Hepatocyte (in vitro differentiated cells): Measurements from ENCODE around the gene ARPC1A. TPM values are rescaled to one million over a fixed set of nuclear protein-coding genes. Genes with fewer than 3 reads are reported as not detected.

ENCODE experiments used
- DNase-seq: peaks from one replicate; pipeline ENCODE4 v3.0.0-alpha.2; 2016; ENCODE audit warnings: low spot score
- H2AFZ ChIP-seq: fragments of 200-600 bp; sonication (generic); 2 replicates; pipeline ENCODE4 v1.6.0; 2016; ENCODE audit warnings: antibody characterized with exemption, mild to moderate bottlenecking
- H3K27ac ChIP-seq: fragments of 200-600 bp; sonication (generic); 2 replicates; pipeline ENCODE4 v1.5.1; 2016; ENCODE audit warnings: mild to moderate bottlenecking
- H3K27me3 ChIP-seq: fragments of 200-600 bp; sonication (generic); 2 replicates; pipeline ENCODE4 v1.6.1; 2016
- H3K36me3 ChIP-seq: fragments of 200-600 bp; sonication (generic); replicated peaks from 2 replicates; pipeline ENCODE4 v1.5.1; 2016; ENCODE audit warnings: low read depth; ENCODE audit not compliant: insufficient read depth
- H3K4me1 ChIP-seq: fragments of 200-600 bp; sonication (generic); 2 replicates; pipeline ENCODE4 v1.5.1; 2016; ENCODE audit warnings: mild to moderate bottlenecking, moderate library complexity; ENCODE audit not compliant: insufficient read depth
- H3K4me2 ChIP-seq: fragments of 200-600 bp; sonication (generic); 2 replicates; pipeline ENCODE4 v1.6.0; 2016
- H3K4me3 ChIP-seq: fragments of 200-600 bp; sonication (generic); 2 replicates; pipeline ENCODE4 v1.5.1; 2016; ENCODE audit warnings: mild to moderate bottlenecking
- H3K79me2 ChIP-seq: fragments of 200-600 bp; sonication (generic); 2 replicates; pipeline ENCODE4 v1.6.0; 2017; ENCODE audit warnings: mild to moderate bottlenecking
- H3K9me2 ChIP-seq: fragments of 200-600 bp; sonication (generic); replicated peaks from 2 replicates; pipeline ENCODE4 v1.6.0; 2017; ENCODE audit warnings: mild to moderate bottlenecking; ENCODE audit not compliant: insufficient read depth
- H3K9me3 ChIP-seq: fragments of 200-600 bp; sonication (generic); 2 replicates; pipeline ENCODE4 v1.5.1; 2016; ENCODE audit warnings: low read depth, mild to moderate bottlenecking
- H4K20me1 ChIP-seq: fragments of 200-600 bp; sonication (generic); 2 replicates; pipeline ENCODE4 v1.6.0; 2016; ENCODE audit warnings: mild to moderate bottlenecking; ENCODE audit not compliant: insufficient read depth, poor library complexity, severe bottlenecking
- CTCF ChIP-seq: fragments of 200-600 bp; sonication (generic); IDR thresholded peaks from 2 replicates; pipeline ENCODE4 v1.5.1; 2016; ENCODE audit warnings: antibody characterized with exemption, mild to moderate bottlenecking; ENCODE audit not compliant: poor library complexity
- EZH2 ChIP-seq: fragments of 200-600 bp; sonication (generic); IDR thresholded peaks from 2 replicates; pipeline ENCODE4 v1.6.1; 2016; ENCODE audit warnings: antibody characterized with exemption, mild to moderate bottlenecking, borderline replicate concordance
- EZH2phosphoT487 ChIP-seq: fragments of 200-600 bp; sonication (generic); IDR thresholded peaks from one replicate; pipeline ENCODE4 v1.6.1; 2018; ENCODE audit warnings: antibody characterized with exemption, mild to moderate bottlenecking, low read depth, moderate library complexity; ENCODE audit not compliant: unreplicated experiment, severe bottlenecking
- WGBS: methylation state at CpG from one replicate; pipeline ENCODE4 v1.1.6; 2016; ENCODE audit warnings: low lambda C conversion rate; ENCODE audit errors: missing lambda C conversion rate; 5-methylcytosine and 5-hydroxymethylcytosine counted together
- polyA plus RNA-seq: library from polyadenylated mRNA; unstranded; fragments of >200 nt; fragmentation: Nextera tagmentation; extraction: Ambion mirVana; gene quantifications from 2 replicates; pipeline ENCODE4 v1.2.1, GENCODE V29; 2016
- total RNA-seq: library from RNA; depleted of rRNA; stranded (reverse); fragments of >200 nt; gene quantifications from 2 replicates; pipeline ENCODE4 v1.2.3, GENCODE V29; 2014

Gene ARPC1A
- total and polyA plus RNA-seq, 2 experiments from 2014 or later = 166 to 190 TPM

- H3K36me3 ChIP-seq = no peaks in the 10 kb centered on the region
- no peak overlapping the region for H3K27ac ChIP-seq
- no peaks in the 10 kb centered on the region for H3K27me3 ChIP-seq
- DNase-seq = no peak
- peaks cover 10% of the 10 kb centered on the region for H3K79me2 ChIP-seq
- peaks cover 8% of the 10 kb centered on the region for H3K4me1 ChIP-seq
- TF ChIP-seq EZH2 = no peak
- TF ChIP-seq CTCF = no peak
- TF ChIP-seq EZH2phosphoT487 = no peak
- H2AFZ ChIP-seq = no peak overlapping the region
- no peak overlapping the region for H3K4me2 ChIP-seq
- WGBS = 96% methylated on average over 20 of the region's 20 CpGs
- H3K4me3 ChIP-seq = no peak overlapping the region
- no peaks in the 10 kb centered on the region for H3K9me3 ChIP-seq
- no peaks in the 10 kb centered on the region for H4K20me1 ChIP-seq
- no peaks in the 10 kb centered on the region for H3K9me2 ChIP-seq
Measured at GRCh38 chr7:99387912-99388311, 62.2 kb downstream of the ARPC1A start.

- H3K27me3 ChIP-seq = no peaks in the 10 kb centered on the region
- peaks cover 14% of the 10 kb centered on the region for H3K4me1 ChIP-seq
- no peak overlapping the region for H3K4me3 ChIP-seq
- H3K9me3 ChIP-seq = no peaks in the 10 kb centered on the region
- no peaks in the 10 kb centered on the region for H4K20me1 ChIP-seq
- no peaks in the 10 kb centered on the region for H3K79me2 ChIP-seq
- no peaks in the 10 kb centered on the region for H3K36me3 ChIP-seq
- DNase-seq = no peak
- H3K27ac ChIP-seq = no peak overlapping the region
- WGBS = 96% methylated on average over 13 of the region's 13 CpGs
- no peaks in the 10 kb centered on the region for H3K9me2 ChIP-seq
- TF ChIP-seq EZH2phosphoT487 (no peak), EZH2 (no peak), CTCF (no peak)
- H3K4me2 ChIP-seq = no peak overlapping the region
- H2AFZ ChIP-seq = no peak overlapping the region
Measured at GRCh38 chr7:99389772-99390171, 64.1 kb downstream of the ARPC1A start.

- no peak overlapping the region for H3K27ac ChIP-seq
- no peaks in the 10 kb centered on the region for H3K27me3 ChIP-seq
- H3K4me3 ChIP-seq = no peak overlapping the region
- no peak overlapping the region for H3K4me2 ChIP-seq
- TF ChIP-seq EZH2phosphoT487 = no peak
- TF ChIP-seq EZH2 = no peak
- no peak for TF ChIP-seq CTCF
- no peaks in the 10 kb centered on the region for H4K20me1 ChIP-seq
- no peaks in the 10 kb centered on the region for H3K79me2 ChIP-seq
- H3K9me2 ChIP-seq = no peaks in the 10 kb centered on the region
- H3K36me3 ChIP-seq = no peaks in the 10 kb centered on the region
- no peak for DNase-seq
- peaks cover 14% of the 10 kb centered on the region for H3K4me1 ChIP-seq
- no peaks in the 10 kb centered on the region for H3K9me3 ChIP-seq
- no peak overlapping the region for H2AFZ ChIP-seq
- 94% methylated on average over 22 of the region's 23 CpGs for WGBS
Measured at GRCh38 chr7:99390941-99391602, 65.4 kb downstream of the ARPC1A start.
